Stimulated activated CD8-positive, alpha-beta memory T cell treated with anti-CD3 and anti-CD28 coated beads, Interleukin-7, amount 100 ng/mL, for 48 hours (primary cell): ENCODE results near the gene SLC28A1.
"Not testable (repeated sequence)": the region's sequence is repeated elsewhere in the genome, so short reads cannot be mapped to it uniquely, and the experiment has no call there.

ENCODE experiments used
- DNase-seq, 2 donors: peaks; one replicate each; pipeline ENCODE4 v3.0.0-alpha.2; 2020; ENCODE audit warnings: low read depth in 1 of 2; ENCODE audit errors: extremely low read depth in 1 of 2

Gene SLC28A1

GRCh38 chr15:84861781-84862180 is 22.7 kb upstream of the SLC28A1 start:
- no peak for DNase-seq

GRCh38 chr15:84862214-84862975 is 22.1 kb upstream of the SLC28A1 start:
- no peak for DNase-seq

DNA sequence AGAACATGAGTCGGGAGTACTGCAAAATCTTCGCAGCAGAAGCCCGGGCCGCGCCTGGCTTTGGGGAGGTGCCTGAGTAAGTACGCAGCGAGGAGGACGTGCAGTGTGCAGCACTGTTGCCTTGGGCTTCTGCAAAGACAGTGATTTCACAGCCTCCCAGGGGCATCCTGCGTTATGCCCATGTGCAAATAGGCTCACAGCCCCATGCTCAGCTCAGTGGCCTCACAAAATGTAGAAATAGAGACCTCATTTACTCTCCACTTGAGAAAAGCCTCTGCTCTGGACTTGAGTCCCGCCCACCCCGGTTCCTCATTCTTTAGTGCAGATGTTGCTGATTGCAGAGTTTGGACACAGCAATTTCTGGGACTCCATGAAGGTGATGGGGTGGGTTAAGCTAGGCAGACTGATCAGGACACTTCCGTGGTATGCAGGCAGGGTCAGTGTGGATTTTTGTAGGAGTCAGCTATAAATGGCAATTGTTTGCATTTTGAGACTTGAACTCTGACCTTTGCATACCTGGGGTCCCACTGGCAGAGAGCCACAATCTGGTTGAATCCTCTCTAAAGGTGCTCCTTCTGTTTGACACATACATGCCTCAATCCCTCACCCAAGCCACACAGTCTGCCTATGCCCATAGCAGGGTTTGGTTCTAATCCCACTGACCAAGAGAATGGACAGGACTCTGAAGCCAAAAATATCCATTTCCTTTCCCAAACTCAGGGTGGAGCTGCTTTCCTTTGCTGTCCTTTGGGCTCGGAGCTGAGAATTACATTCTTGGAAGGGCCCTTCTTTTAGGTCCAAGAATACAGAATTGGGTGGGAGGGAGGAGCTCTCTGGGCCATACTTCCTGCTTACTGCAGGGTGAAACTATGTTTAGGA is 20.7 kb upstream of the SLC28A1 start:
- DNase-seq = no peak

DNA sequence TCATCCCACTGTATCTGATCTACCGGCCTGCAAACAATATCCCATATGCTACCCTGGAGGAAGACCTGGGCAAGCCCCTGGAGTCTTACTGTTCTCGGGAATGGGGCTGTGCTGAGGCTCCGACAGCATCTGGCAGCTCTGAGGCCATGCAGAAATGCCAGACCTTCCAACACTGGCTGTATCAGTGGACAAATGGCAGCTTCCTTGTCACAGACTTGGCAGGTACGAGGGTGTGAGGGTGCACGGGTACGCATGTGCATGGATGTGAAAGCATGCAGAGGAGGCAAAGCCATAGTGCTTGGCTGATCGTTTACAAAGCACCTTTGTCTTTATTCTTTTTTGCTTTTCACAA is 20.0 kb upstream of the SLC28A1 start:
- no peak for DNase-seq

- DNase-seq = no peak
These were observed 19.3 kb upstream of the SLC28A1 start for GRCh38 chr15:84865074-84865569.

GRCh38 chr15:84868037-84868880 is 16.2 kb upstream of the SLC28A1 start:
- DNase-seq = no peak

GRCh38 chr15:84869510-84869909 is 15.0 kb upstream of the SLC28A1 start:
- no peak for DNase-seq

GRCh38 chr15:84871428-84871985 is 13.0 kb upstream of the SLC28A1 start:
- no peak for DNase-seq

DNA sequence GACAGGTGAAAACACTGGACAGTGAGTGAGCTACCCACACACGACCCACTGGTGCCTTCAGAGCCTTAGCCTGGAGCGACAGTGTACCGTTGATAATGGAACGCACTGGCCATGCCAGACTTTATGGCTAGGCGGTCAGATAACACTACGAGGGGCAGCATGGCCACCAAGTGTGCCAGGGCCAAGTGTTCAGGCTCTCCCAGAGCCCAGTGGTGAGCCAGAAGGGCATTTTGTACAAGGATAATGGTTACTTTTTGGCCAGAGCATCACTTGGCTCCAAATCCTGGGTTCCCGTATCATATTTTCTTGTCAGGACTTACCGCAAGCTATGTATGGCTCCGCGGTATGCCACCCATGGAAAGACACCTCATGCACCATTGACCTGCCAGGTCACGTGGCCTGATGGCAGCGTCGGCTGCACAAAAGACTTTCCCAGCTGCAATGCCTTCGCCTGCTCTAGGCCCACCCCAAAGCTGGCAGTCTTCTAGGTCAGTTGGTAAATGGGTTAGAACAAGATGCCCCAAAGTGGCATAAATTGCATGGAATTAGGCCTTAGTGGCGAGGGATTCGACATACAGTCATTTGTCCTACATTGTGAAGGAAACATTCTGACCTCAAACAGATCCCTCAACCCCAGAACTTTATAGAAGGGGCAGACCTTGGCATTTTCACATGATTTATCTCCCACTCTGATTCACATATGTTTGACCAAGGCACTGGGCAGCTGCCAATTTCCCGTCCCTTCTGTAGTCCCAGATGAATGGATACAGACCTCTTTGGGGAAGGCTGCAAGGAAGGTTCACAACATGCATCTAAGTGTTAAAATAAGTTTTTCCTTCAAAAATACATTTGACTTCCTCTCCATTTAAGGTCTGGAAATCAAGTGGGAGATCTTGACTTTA is 12.2 kb upstream of the SLC28A1 start:
- no peak for DNase-seq

DNA sequence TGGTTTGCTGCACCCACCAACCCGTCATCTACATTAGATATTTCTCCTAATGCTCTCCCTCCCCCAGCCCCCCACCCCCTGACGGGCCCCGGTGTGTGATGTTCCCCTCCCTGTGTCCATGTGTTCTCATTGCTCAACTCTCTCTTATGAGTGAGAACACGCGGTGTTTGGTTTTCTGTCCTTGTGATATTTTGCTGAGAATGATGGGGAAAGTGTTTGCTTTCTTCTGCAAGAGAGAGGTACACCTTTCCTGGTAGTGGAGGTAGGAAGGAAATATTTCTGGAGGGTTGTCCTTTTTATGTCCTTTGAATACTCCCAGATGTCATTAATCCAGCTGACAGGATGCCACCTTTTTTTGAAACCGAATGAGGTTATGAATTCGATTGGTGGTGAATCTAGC is 10.5 kb upstream of the SLC28A1 start:
- DNase-seq = no peak

- no peak for DNase-seq
These were observed 9.3 kb upstream of the SLC28A1 start for GRCh38 chr15:84874981-84875699.

- DNase-seq = no peak
These were observed 8.2 kb upstream of the SLC28A1 start for GRCh38 chr15:84876269-84876668.

- not testable (repeated sequence) for DNase-seq
These were observed 6.8 kb upstream of the SLC28A1 start for GRCh38 chr15:84877701-84878100.

GRCh38 chr15:84878504-84878903 is 6.0 kb upstream of the SLC28A1 start:
- peak; percentile 14 to 43 for DNase-seq

- DNase-seq = no peak
These were observed 5.2 kb upstream of the SLC28A1 start for GRCh38 chr15:84879088-84879780.

DNA sequence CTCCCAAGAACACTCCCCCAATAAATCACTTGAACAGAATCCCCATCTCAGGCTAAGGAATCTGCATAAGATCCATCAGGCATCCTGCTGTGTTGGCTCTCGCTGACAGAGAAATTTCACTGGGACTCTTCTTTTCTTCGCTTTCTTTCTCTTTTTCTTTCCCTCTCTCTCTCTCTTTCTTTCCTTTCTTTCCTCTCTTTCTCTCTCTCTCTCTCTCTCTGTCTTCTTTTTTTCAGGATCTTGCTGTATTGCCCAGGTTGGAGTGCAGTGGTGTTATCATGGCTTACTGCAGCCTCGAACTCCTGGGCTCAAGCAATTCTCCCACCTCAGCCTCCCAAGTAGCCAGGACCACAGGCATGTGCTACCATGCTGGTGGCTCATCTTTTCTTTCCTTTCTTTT is 4.5 kb upstream of the SLC28A1 start:
- no peak for DNase-seq

DNA sequence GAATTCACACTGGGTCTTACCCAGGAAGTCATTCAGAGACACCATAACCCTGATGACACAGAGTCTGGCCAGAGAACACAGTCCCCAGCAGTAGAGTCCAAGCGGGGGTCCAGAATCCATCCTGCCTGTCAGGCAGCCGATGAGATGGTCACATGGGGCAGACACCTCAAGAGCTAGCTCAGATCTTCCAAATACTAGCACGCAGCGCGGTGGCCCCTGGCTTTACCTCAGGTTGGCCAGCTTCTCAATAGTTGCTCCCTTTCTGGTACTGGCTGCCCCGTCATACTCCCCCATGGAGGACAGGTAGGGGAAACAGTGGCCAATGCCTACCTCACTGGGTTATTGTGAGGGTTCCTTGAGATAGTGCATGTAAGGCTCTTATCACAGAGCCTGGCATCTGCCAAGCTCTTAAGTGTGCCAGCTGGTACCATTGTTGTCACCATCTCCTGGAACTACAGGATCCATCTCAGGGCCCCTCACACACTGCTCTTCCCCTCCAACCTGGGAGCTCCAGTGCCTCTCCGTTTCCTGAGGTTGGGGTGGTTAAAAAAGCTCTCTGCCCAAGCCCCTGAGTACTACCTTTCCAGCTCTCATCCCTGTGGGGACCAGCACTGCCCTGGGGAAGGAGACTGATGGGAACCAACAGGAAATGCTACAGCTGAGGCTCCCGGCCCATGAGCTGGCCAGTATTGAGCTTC is 3.5 kb upstream of the SLC28A1 start:
- no peak for DNase-seq

DNA sequence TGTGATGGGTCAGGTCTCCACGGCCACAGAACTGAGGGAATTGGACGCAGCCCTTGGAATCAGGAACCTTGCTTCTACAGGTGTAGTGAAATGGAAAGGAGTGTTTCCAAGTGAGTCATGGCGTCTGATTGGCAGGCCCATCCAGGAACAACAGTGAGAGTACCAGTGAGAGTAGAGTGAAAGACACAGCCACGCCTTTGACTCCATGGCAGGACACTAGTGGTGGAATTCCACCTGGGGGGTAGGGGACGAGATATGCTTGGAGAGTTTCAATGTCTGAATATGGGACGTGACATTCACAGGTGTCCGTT is 3.0 kb upstream of the SLC28A1 start:
- DNase-seq = no peak
